AG04449 (cell line): ENCODE data around the gene BCLAF1.

Source experiments
- CTCF ChIA-PET: fragments of 350-600 bp; formaldehyde crosslinking; extraction: SDS; loops from one replicate; lab custom pipeline; 2021; ENCODE audit warnings: antibody characterized with exemption; lab: Yijun Ruan, JAX
- POLR2A ChIA-PET: fragments of 400-600, 350-600 bp; formaldehyde crosslinking; extraction: SDS; loops from one replicate; lab custom pipeline; 2020; ENCODE audit warnings: antibody characterized with exemption, inconsistent platforms; lab: Yijun Ruan, JAX
- DNase-seq: peaks from one replicate; pipeline ENCODE4 v3.0.0-alpha.2; 2010; ENCODE audit warnings: low read depth, low spot score
- H3K4me3 ChIP-seq: 2 replicates; pipeline ENCODE4 v1.5.1; 2011; ENCODE audit warnings: low read depth, mild to moderate bottlenecking, control low read depth, low read length
- TF ChIP-seq, protein P1 (sequence below): IDR thresholded peaks from one replicate; pipeline ENCODE4 v1.5.1; 2011; ENCODE audit warnings: mild to moderate bottlenecking, moderate library complexity, low read length, control low read depth, inconsistent platforms; ENCODE audit not compliant: insufficient read depth; ENCODE audit errors: missing control alignments

Gene BCLAF1, protein sequence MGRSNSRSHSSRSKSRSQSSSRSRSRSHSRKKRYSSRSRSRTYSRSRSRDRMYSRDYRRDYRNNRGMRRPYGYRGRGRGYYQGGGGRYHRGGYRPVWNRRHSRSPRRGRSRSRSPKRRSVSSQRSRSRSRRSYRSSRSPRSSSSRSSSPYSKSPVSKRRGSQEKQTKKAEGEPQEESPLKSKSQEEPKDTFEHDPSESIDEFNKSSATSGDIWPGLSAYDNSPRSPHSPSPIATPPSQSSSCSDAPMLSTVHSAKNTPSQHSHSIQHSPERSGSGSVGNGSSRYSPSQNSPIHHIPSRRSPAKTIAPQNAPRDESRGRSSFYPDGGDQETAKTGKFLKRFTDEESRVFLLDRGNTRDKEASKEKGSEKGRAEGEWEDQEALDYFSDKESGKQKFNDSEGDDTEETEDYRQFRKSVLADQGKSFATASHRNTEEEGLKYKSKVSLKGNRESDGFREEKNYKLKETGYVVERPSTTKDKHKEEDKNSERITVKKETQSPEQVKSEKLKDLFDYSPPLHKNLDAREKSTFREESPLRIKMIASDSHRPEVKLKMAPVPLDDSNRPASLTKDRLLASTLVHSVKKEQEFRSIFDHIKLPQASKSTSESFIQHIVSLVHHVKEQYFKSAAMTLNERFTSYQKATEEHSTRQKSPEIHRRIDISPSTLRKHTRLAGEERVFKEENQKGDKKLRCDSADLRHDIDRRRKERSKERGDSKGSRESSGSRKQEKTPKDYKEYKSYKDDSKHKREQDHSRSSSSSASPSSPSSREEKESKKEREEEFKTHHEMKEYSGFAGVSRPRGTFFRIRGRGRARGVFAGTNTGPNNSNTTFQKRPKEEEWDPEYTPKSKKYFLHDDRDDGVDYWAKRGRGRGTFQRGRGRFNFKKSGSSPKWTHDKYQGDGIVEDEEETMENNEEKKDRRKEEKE

GRCh38 chr6:136289579-136290409 lies at the start of gene BCLAF1:
Gene BCLAF1 (minus strand): TSS chr6:136289846. CDS start chr6:136279866, 9,980 bp downstream.
- ChIA-PET CTCF (interaction anchor here (1.0 to 1.5 kb wide), 5 partner anchors 11 to 783 kb away, joined by 3 to 6 read pairs (median 3); partner anchors contain the start of gene MAP3K5), POLR2A (interaction anchor here (0.7 to 2.8 kb wide), 8 partner anchors 8 to 805 kb away, joined by 3 to 11 read pairs (median 3); partner anchors contain the start of genes MAP3K5 and MTFR2)
- peak; percentile 96 for DNase-seq
- TF ChIP-seq, protein P1, sequence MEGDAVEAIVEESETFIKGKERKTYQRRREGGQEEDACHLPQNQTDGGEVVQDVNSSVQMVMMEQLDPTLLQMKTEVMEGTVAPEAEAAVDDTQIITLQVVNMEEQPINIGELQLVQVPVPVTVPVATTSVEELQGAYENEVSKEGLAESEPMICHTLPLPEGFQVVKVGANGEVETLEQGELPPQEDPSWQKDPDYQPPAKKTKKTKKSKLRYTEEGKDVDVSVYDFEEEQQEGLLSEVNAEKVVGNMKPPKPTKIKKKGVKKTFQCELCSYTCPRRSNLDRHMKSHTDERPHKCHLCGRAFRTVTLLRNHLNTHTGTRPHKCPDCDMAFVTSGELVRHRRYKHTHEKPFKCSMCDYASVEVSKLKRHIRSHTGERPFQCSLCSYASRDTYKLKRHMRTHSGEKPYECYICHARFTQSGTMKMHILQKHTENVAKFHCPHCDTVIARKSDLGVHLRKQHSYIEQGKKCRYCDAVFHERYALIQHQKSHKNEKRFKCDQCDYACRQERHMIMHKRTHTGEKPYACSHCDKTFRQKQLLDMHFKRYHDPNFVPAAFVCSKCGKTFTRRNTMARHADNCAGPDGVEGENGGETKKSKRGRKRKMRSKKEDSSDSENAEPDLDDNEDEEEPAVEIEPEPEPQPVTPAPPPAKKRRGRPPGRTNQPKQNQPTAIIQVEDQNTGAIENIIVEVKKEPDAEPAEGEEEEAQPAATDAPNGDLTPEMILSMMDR = no peak
- H3K4me3 ChIP-seq = peak within 1 kb of the TSS; percentile 75

GRCh38 chr6:136338486-136338885 lies 48.8 kb upstream of the BCLAF1 start:
- no peak for DNase-seq
- no peak overlapping the region for H3K4me3 ChIP-seq
- TF ChIP-seq, protein P1 = no peak
- POLR2A ChIA-PET = no interaction called here
- CTCF ChIA-PET = interaction anchor here (1.1 kb wide), 1 partner anchor 833 kb away, joined by 3 read pairs; no protein-coding TSS in a partner anchor

- no peak overlapping the region for H3K4me3 ChIP-seq
- ChIA-PET CTCF (no interaction called here), POLR2A (no interaction called here)
- TF ChIP-seq, protein P1 = no peak
- no peak for DNase-seq
Observed at GRCh38 chr6:136337606-136338005, 48.0 kb upstream of the BCLAF1 start.

- TF ChIP-seq, protein P1 = no peak
- no peak for DNase-seq
- POLR2A ChIA-PET = no interaction called here
- CTCF ChIA-PET = interaction anchor here (1.3 kb wide), 1 partner anchor 22 kb away, joined by 3 read pairs; no protein-coding TSS in a partner anchor
- H3K4me3 ChIP-seq = no peak overlapping the region
Observed at GRCh38 chr6:136337121-136337520, 47.5 kb upstream of the BCLAF1 start.

DNA sequence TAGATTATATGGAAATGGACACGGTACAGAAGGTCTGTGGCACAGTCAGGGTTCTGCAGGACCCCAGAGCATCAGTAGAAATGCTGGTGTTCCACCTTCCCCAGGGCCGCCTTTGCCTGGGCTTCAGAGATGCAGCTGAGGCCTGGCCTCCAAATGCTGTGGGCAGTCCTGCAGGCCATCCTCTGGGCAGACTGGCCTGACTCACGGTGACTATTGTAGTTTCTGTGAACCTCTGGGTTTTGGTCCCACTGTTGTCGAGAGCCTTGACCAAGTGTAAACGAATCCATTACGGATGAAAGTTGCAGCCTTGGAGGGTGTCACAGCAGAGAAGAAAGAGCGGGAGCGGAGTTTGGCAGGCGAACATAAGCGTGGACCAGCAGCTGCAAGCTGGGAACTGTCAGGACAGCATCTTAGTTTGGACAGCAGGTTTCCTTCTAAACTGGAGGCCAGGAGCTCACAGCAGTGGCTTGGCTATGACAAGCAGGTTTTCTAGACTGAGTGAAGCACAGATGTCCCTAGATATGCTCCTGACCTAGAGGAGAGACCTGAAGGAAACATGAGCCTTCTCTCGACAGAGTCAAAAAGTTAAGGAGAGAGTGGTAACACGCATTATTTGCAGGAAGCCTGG lies 46.2 kb upstream of the BCLAF1 start:
- no peak overlapping the region for H3K4me3 ChIP-seq
- CTCF ChIA-PET = interaction anchor here (1.3 kb wide), 1 partner anchor 20 kb away, joined by 3 read pairs; no protein-coding TSS in a partner anchor
- TF ChIP-seq, protein P1 = no peak
- DNase-seq = no peak
- POLR2A ChIA-PET = no interaction called here
